ENCODE data around the gene BTBD16.

The BTBD16 gene

DNA sequence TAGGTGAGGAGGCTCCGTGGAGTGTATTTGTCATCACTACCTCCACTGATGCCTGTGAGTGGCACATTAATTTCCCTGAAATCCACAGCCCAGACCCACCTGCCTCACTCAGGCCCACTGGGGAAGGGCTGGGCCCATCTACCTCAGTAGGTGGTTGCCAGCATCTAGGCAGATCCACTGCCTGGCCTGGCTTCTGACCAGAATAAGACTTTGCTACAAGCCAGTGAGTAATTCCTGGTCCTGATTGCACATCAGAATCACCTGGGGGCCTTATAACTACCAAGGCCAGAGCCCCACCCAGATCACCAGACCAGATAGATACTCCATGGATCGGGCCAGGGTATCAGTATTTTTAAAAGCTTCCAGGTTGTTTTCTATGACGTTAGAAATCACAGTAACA is 65.9 kb downstream of the BTBD16 start:
- Histone ChIP-seq H3K4me1 (ENCODE audit: insufficient read depth, poor library complexity, severe bottlenecking) (no peaks in the 10 kb centered on the region), H3K4me3 (ENCODE audit: severe bottlenecking) (no peak overlapping the region), H3K36me3 (ENCODE audit: low read depth) (no peaks in the 10 kb centered on the region), H3K27ac (ENCODE audit: poor library complexity, severe bottlenecking) (no peak overlapping the region), H3K9me3 (ENCODE audit: severe bottlenecking) (no peaks in the 10 kb centered on the region), H3K27me3 (ENCODE audit: insufficient read depth, poor library complexity, severe bottlenecking) (no peaks in the 10 kb centered on the region)
- DNase-seq (ENCODE audit: low spot score) = no peak
- ATAC-seq (ENCODE audit: low read depth) = no peak
- TF ChIP-seq, protein P1, sequence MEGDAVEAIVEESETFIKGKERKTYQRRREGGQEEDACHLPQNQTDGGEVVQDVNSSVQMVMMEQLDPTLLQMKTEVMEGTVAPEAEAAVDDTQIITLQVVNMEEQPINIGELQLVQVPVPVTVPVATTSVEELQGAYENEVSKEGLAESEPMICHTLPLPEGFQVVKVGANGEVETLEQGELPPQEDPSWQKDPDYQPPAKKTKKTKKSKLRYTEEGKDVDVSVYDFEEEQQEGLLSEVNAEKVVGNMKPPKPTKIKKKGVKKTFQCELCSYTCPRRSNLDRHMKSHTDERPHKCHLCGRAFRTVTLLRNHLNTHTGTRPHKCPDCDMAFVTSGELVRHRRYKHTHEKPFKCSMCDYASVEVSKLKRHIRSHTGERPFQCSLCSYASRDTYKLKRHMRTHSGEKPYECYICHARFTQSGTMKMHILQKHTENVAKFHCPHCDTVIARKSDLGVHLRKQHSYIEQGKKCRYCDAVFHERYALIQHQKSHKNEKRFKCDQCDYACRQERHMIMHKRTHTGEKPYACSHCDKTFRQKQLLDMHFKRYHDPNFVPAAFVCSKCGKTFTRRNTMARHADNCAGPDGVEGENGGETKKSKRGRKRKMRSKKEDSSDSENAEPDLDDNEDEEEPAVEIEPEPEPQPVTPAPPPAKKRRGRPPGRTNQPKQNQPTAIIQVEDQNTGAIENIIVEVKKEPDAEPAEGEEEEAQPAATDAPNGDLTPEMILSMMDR (IDR thresholded peaks at IDR 0.05; ENCODE audit: poor library complexity, severe bottlenecking) = no peak

DNA sequence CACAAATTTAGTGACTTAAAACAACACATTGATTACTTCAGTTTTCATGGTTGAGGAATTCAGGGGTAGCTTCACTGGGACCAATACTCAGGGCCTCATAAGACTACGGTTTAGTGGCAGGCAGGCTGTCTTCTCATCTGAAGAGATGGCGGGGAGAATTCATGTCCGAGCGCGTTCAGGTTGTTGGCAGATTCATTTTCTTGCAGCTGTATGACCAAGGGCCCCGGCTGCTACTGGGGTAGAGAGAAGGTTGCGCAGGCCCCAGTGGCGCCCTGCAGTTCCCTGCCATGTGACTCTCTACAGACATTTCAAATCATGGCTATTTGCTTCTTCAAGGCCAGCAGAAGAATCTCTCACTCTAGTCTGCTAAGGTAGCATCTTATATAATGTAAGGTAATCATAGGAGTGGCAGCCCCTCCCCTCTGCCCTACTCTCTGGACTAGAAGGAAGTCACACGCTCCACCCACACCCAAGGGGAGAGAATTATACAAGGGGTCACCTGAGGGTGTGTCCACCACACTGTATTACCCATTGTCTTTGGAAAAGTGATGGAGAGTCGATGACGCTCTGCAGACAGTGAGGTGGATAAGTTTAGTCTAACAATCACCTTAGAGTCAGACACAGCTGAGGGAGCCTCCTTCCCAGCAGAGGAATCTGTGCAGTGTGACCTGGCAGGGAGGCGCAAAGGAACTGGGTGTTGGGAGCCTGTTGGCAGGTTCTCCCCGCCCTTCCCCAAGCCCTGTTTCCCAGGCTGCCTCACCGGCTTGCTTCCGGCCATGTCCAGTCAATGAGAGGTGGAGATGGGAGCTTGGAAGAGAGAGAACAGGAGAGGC is 67.7 kb downstream of the BTBD16 start:
- TF ChIP-seq, protein P1 (IDR thresholded peaks at IDR 0.05; ENCODE audit: poor library complexity, severe bottlenecking) = no peak
- Histone ChIP-seq H3K27me3 (ENCODE audit: insufficient read depth, poor library complexity, severe bottlenecking) (no peaks in the 10 kb centered on the region), H3K4me3 (ENCODE audit: severe bottlenecking) (no peak overlapping the region), H3K36me3 (ENCODE audit: low read depth) (no peaks in the 10 kb centered on the region), H3K27ac (ENCODE audit: poor library complexity, severe bottlenecking) (no peak overlapping the region), H3K4me1 (ENCODE audit: insufficient read depth, poor library complexity, severe bottlenecking) (no peaks in the 10 kb centered on the region), H3K9me3 (ENCODE audit: severe bottlenecking) (no peaks in the 10 kb centered on the region)
- ATAC-seq (ENCODE audit: low read depth) (no peak), DNase-seq (ENCODE audit: low spot score) (no peak)

DNA sequence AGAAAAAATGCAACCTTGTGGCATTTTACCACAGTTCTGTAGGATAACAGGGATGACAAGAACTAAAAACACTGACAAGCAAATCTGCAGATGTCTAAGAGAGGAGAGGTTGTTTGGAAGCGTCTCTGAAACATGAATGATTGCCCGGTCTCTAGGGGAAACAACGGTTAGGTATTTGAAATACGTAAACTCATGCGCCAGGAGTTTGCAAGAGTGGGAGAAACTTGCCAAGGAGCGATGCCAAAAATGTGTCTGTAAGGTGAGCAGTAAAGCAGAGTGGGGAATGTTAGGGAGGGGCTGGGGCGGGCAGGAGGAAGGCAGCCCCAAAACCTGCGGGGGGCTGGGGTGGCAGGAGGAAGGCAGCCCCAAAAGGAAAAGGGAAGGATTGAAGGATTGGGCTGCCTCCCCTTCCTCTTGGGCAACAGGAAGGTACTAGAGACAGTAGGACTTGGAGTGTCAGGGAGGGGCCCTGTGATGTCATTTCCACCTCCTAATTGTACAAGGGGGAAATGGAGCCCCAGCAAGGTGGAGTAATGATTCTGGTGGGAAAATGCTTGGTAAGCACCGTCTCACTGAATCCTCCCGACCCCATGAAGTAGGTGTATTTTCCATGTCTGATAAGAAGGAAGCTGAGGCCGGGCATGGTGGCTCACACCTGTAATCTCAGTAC is 70.2 kb downstream of the BTBD16 start:
- TF ChIP-seq, protein P1 (IDR thresholded peaks at IDR 0.05; ENCODE audit: poor library complexity, severe bottlenecking) = no peak
- H3K36me3 ChIP-seq (ENCODE audit: low read depth) = no peaks in the 10 kb centered on the region
- H3K4me1 ChIP-seq (ENCODE audit: insufficient read depth, poor library complexity, severe bottlenecking) = no peaks in the 10 kb centered on the region
- ATAC-seq (ENCODE audit: low read depth) (no peak), DNase-seq (ENCODE audit: low spot score) (no peak)
- no peaks in the 10 kb centered on the region for H3K27me3 ChIP-seq (ENCODE audit: insufficient read depth, poor library complexity, severe bottlenecking)
- no peak overlapping the region for H3K4me3 ChIP-seq (ENCODE audit: severe bottlenecking)
- no peak overlapping the region for H3K27ac ChIP-seq (ENCODE audit: poor library complexity, severe bottlenecking)
- H3K9me3 ChIP-seq (ENCODE audit: severe bottlenecking) = no peaks in the 10 kb centered on the region

DNA sequence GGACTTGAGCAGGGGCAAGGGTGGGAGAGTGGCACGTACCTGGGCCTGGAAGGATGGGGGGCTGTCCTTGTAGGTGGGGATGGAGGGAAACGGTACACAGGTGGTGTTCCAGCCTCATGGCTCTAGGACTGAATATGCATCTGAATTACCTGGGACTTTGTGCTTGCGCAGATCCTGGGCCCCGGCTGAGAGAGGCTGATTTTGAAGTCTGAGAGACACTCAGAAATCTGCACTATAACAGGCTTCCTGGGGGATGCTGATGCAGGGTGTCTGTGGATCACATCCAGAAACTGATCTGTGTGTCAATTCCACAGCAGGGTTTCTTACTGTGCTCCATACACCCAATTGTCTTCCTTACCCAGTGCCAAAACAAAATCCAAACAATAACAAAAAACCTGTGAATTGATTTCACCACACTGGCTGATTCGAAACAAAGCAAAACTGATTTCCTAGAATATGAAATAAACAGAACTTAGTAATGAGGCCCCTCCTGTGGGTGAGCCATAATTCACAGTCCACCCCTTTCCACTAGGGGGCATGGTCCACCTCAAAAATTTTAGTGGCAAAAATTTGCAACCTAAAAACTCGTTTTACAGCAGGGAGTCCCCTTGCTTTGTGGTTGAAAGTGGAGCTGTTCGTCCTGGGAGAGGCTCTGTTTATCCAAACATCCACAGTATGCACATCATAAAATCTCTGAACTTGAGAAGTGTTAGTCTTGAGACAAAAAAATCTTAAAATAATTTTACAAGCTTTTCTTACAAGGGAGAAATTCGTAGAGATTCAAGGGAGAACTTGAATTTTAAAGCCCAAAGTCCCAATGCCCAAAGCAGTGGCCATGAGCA is 71.4 kb downstream of the BTBD16 start:
- Histone ChIP-seq H3K27ac (ENCODE audit: poor library complexity, severe bottlenecking) (no peak overlapping the region), H3K36me3 (ENCODE audit: low read depth) (no peaks in the 10 kb centered on the region), H3K27me3 (ENCODE audit: insufficient read depth, poor library complexity, severe bottlenecking) (no peaks in the 10 kb centered on the region), H3K9me3 (ENCODE audit: severe bottlenecking) (no peaks in the 10 kb centered on the region), H3K4me1 (ENCODE audit: insufficient read depth, poor library complexity, severe bottlenecking) (no peaks in the 10 kb centered on the region), H3K4me3 (ENCODE audit: severe bottlenecking) (no peak overlapping the region)
- peak; percentile 70 for ATAC-seq (ENCODE audit: low read depth)
- DNase-seq (ENCODE audit: low spot score) = no peak
- TF ChIP-seq, protein P1 (IDR thresholded peaks at IDR 0.05; ENCODE audit: poor library complexity, severe bottlenecking) = peak; percentile 81
